Fibroblast of villous mesenchyme (primary cell): ENCODE measurements around the gene RHEBL1. TPM values are rescaled to one million over a fixed set of nuclear protein-coding genes. Genes with fewer than 3 reads are reported as not detected.

Experiments used
- DNase-seq: peaks from one replicate; pipeline ENCODE4 v3.0.0-alpha.2; 2010; ENCODE audit warnings: low read depth
- H3K4me3 ChIP-seq: 2 replicates; pipeline ENCODE4 v1.5.1; 2011; ENCODE audit warnings: low read depth, mild to moderate bottlenecking, low read length
- CTCF ChIP-seq: IDR thresholded peaks from 2 replicates; pipeline ENCODE4 v1.5.1; 2012; ENCODE audit warnings: low read depth, mild to moderate bottlenecking, low read length; ENCODE audit not compliant: insufficient read depth
- total RNA-seq: library from RNA; depleted of rRNA; stranded (reverse); fragments of >200 nt; gene quantifications from 2 replicates; pipeline ENCODE4 v1.2.3, GENCODE V29; 2012

The RHEBL1 gene
- total RNA-seq, 1 donor = 0.86 TPM

GRCh38 chr12:49059299-49060171 is 10.2 kb downstream of the RHEBL1 start:
- H3K4me3 ChIP-seq = peak overlapping the region; percentile 96
- peak; percentile 36 for DNase-seq
- no peak for TF ChIP-seq CTCF

GRCh38 chr12:49059045-49059298 is 10.8 kb downstream of the RHEBL1 start:
- DNase-seq = no peak
- no peak for TF ChIP-seq CTCF
- H3K4me3 ChIP-seq = peak overlapping the region; percentile 96

GRCh38 chr12:49058366-49059044 is 11.3 kb downstream of the RHEBL1 start:
- H3K4me3 ChIP-seq = peak overlapping the region; percentile 96
- DNase-seq = no peak
- TF ChIP-seq CTCF = no peak

GRCh38 chr12:49057888-49058287 is 11.9 kb downstream of the RHEBL1 start:
- peak overlapping the region; percentile 96 for H3K4me3 ChIP-seq
- no peak for TF ChIP-seq CTCF
- DNase-seq = no peak

GRCh38 chr12:49055978-49056754 is 13.6 kb downstream of the RHEBL1 start:
- H3K4me3 ChIP-seq = peak overlapping the region; percentile 96
- DNase-seq = peak; percentile 86
- TF ChIP-seq CTCF = no peak

- TF ChIP-seq CTCF = no peak
- H3K4me3 ChIP-seq = no peak overlapping the region
- no peak for DNase-seq
Measured at GRCh38 chr12:49055092-49055491, 14.7 kb downstream of the RHEBL1 start.
